NCI-H82 treated with DMSO at 0.1 percent for 48 hours (cell line): ENCODE measurements around the gene GAL3ST2.
A peak's percentile ranks its signal among the peaks of the same experiment; 100 is the strongest.
"Not testable (repeated sequence)": the region's sequence is repeated elsewhere in the genome, so short reads cannot be mapped to it uniquely, and the experiment has no call there.

Experiments
- DNase-seq: peaks from one replicate; lab custom pipeline; 2025; ENCODE audit not compliant: unreplicated experiment; lab: John Stamatoyannopoulos, UW

The GAL3ST2 gene

DNA sequence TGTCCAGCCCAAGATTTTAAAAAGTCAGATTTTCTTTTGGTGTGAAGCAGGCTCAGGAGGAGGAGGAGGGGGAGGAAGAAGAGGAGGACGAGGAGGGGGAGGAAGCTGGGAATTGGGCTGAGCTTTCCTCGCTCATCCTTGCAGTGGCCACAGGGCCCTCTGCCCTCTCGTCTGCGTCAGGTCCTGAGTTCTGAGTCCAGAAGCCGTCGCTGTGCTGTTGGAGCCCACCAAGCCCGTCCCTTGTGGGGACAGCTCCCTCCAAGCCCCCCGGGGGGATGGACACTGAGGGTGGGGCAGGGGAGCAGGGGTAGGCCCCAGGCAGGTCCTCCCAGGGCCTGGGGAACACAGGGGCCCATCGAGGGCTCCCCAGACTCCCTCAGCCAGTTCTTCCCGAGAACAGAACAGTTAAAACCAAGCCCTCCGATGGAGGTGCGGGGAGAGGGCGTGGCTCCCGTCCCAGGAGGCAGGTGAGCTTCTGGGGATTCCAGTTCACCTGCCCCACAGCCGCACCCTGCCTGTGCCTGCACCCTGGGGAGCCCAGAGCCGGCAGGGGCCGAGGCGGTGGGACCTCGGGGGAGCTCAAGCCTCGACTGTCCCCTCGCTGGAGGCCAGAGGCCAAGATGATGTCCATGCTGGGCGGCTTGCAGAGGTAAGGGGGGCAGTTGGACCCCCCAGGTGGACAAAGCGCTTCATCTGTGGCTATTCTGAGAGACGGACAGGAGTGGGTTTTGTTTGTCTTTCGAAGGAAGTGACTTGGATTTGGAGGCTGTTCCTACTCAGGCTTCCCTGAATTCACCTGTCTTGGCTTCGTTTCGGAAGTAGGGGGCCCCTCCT is at the start of gene GAL3ST2:
TSS of gene GAL3ST2 (plus strand) at position 487 of the 834 bp plus-strand sequence. CDS start at position 621, 134 bp downstream.
- DNase-seq = no peak

DNA sequence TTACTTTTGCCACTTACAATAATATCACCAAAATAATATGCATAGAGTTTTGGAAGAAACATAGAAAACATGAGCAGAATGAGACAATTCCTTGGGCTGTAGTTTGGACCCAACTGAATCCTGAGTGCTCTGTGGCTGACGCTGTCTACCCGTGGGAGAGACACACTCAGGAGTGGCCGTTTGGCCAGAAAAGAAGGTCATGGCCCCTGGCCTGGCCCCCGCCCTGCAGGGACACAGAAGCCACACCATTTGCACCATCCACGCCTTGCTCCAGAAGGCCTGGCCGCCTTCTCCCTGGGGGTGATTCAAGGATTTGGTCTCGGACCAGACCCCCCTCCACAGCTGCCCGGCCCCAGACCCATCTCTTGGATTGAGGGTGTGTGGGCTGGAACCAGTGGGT is 48.6 kb upstream of the GAL3ST2 start:
- no peak for DNase-seq

DNA sequence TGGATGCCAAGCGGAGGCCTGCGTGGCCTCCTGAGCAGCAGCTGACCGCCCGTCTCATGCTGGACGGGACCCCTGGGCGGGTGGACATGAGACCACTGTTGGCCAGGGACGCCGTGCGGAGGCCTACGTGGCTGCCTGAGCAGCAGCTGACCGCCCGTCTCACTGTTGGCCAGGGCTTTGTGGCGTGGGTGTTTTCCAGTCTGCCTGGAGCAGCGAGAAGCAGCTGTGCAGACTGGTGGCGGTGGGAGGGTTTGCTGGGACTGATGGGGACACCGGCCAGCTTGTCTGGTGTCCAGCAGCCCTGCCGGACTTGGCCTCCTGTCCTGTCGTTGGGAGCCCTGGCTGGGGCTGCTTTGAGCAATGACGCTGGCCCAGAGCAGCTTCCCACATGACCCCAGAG is 48.0 kb upstream of the GAL3ST2 start:
- DNase-seq = no peak

DNA sequence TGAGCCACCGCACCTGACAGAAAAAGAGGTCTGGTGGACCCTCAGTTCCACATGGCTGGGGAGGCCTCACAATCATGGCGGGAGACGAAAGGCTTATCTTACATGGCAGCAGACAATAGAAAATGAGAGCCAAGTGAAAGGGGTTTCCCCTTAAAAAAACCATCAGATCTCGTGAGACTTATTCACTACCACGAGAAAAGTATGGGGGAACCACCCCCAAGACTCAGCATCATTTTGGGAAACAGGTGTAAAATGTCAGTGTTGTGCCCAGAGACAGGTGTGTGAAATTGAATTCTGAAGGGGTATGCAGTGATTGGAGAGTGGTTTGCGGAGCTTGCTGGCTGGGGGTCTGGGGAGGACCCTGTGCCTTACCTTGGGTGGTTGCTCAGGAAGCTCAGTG is 46.8 kb upstream of the GAL3ST2 start:
- DNase-seq = no peak

DNA sequence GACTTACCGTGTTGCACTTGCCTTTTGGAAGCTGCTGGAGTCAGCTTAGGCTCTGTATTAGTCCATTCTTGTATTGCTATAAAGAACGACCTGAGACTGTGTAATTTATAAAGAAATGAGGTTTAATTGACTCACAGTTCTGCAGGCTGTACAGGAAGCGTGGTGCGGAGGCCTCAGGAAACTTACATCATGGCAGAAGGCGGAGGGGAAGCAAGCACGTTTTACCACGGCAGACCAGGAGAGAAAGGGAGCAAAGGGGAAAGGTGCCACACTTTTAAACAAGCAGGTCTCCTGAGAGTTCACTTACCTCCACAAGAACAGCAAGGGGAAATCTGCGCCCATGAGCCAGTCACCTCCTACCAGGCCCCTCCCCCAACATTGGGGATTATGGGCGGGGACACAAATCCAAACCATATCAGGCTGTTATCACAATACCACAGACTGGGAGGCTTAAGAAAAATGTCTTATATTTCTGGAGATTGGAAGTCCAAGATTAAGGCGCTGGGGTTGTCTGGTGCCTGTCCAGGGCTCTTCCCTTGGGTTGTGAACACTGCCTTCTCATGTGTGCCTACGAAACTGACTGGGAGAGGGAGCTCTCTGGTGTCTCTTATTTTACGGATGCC is 45.8 kb upstream of the GAL3ST2 start:
- no peak for DNase-seq

DNA sequence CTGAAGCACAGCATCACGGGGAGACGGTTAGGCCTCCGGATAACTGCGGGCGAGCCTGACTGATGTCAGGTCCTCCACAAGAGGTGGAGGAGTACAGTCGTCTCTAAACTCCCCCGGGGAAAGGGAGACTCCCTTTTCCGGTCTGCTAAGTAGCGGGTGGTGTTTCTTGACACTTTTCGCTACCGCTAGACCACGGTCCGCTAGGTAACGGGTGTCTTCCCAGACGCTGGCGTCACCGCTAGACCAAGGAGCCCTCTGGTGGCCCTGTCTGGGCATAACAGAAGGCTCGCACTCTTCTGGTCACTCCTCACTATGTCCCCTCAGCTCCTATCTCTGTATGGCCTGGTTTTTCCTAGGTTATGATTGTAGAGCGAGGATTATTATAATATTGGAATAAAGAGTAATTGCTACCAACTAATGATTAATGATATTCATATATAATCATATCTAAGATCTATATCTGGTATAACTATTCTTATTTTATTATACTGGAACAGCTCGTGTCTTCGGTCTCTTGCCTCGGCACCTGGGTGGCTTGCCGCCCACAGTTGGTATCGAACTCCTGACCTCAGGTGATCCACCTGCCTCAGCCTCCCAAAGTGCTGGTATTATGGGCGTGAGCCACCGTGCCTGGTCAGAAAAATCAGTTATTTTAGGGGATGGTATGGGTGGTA is 44.0 kb upstream of the GAL3ST2 start:
- DNase-seq = not testable (repeated sequence)

DNA sequence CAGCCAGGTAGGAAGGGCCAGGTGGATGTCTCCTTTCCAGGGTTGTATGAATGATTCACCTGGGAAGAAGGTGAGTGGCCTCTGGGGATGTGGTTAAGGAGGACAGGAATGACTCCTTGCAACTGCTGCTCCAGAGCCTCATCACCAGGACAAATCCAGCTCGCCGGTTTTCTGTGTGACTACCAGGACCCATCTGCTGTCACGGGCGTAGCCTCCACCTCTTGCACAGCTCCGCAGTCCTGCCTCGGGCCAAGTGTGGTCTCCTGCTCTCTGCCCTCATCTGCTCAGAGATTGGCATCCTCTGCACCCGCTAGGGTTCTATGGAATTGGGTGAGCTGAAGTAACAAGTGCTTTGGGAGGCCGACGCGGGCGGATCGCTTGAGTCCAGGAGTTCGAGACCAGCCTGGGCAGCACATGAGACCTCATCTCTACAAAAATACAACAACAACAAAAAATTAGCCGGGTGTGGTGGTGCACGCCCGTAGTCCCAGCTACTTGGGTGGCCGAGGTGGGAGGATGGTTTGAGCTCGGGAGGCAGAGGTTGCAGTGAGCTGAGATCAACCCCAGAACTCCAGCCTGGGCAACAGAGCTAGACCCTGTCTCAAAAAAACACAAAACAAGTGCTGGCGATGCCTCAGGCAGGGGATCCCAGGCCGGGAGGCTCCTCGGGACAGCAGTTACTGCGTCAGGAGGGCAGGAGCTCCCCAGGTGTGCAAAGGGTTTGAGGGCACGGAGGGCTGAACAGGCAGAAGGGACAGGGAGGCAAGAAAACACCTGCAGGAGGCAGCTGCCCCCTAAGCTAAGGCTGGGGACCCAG is 43.0 kb upstream of the GAL3ST2 start:
- no peak for DNase-seq

DNA sequence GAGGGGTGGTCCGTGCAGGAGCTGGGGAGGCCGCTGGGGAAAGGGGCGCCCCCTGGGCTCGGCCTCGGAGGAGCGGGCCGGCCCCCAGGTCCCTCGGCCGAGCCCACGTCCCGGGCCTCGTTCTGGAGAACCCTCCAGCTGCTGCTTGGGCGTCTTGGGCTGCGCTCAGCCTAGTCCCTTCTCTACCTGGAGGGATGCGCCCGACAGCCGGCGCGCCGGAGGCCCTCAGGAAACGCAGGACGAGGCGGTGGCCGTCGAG is 42.5 kb upstream of the GAL3ST2 start:
- DNase-seq = no peak

DNA sequence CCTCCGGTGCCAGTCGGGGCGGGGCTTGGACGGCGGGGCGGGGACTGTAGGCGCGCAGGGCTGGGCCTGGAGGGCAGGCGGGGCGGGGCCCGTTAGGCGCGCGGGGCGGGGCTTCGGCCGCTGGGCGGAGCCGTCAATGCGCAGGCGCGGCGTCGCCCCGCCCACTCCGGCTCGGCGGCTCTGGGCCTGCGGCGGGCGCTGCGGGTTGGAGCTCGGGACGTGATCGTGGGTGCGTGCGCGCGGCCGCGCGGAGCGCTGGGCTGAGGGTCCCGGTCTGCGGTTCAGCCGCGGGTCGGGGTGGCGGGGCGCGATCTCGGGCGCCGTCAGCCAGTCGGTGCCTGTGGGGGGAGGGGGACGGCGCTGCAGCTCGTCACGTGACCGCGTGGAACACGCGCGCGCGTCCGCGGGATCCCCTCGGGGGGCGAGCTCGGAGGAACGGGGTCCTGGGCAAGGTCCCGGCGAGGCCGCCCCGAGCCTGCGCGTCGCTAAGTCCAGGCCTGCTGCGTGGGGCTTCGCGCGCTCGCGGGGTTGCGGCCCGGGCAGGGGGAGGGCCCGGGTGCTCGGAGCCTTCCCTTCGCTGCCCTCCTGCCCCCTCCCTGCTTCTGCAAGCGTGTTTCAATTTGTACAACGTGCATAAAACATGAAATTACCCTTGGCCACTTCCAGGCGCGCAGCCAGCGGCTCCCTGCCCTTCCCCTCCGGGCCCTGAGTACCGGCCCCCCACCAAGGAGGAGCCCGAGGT is 42.0 kb upstream of the GAL3ST2 start, which contains the start of gene D2HGDH:
TSS of gene D2HGDH (plus strand) at position 164 of the 742 bp plus-strand sequence. CDS start 595 bp downstream, outside the sequence.
- peak; percentile 48 for DNase-seq

DNA sequence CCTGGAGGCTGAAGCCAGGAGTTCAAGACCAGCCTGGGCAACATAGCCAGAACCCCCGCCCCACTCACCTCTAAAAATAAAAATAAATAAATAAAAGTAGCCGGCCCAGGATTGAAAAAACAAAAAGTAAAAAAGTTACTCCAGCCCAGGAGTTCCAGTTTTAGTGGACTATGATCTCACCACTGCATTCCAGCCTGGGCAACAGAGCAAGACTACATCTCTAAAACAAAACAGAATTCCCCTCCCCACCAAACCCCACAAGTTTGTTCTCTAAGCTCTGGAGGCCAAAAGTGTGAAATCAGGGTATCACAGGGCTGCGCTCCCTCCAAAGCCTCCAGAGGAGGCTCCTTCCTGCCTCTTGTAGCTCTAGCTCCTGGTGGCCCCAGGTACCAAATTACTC is 40.5 kb upstream of the GAL3ST2 start:
- DNase-seq = no peak

DNA sequence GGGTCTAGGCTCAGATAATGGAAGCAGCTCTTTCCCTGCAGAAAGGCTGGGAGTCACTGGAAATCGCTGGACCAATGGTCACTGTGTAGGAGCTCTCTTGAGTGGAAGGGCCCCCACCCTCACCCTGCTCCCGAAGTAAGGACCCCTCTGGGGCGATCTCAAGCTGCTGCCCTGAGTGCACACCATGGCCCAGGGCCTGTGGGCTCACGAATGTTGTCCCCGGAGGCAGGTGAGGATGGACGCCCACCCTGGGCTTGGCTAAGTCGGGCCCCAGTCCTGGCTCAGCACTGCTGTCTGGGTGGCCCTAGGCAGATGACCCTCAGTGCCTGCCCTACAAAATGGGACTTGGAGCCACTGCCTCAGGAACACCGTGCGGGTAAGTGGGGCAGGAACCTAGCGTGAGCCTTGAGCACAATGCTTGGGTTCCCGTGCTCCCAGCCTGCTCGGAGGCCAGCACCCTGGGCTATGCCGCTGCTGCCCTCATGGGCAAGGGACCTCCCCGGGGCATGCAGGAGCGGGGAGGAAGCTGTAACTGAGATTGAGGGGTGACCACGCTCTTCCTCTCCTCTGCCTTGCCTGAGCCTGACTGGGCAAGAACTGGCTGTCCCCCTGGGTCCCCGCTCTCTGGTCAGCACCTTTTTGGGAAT is 38.5 kb upstream of the GAL3ST2 start:
- no peak for DNase-seq

DNA sequence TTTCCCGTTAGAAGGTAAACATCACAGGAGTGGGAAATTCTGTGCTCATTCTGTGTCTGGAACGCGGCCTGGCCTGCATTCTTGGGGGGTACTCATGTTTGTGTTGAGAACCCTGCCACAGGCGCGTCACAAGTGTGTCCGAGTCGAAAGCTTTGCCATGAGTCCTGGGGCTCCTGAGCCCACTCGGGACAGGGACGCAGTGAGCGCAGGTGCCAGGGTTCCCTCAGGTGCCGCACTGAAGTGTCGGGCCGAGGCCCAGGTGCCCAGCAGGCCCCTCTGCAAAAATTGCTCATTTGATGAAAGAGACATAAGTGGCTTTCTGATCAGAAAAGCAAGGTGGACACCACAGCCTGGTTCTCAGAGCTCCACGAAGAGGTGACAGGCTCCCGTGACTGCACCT is 37.4 kb upstream of the GAL3ST2 start:
- no peak for DNase-seq

DNA sequence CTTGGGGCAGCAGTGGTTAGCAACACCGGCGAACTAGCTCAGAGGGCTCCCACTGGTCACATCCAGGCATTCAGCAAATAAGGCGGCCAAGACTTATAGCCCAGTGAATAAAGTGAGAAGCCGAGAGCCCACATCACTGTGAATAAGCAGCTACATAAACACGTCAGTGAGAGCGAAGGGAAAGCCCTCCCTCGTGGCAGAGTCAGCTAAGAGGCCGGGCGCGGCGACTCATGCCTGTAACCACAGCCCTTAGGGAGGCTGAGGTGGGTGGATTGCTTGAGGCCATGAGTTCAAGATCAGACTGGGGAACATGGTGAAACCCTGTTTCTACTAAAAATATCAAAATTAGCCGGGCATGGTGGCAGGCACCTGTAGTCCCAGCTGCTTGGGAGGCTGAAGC is 37.0 kb upstream of the GAL3ST2 start:
- DNase-seq = no peak

DNA sequence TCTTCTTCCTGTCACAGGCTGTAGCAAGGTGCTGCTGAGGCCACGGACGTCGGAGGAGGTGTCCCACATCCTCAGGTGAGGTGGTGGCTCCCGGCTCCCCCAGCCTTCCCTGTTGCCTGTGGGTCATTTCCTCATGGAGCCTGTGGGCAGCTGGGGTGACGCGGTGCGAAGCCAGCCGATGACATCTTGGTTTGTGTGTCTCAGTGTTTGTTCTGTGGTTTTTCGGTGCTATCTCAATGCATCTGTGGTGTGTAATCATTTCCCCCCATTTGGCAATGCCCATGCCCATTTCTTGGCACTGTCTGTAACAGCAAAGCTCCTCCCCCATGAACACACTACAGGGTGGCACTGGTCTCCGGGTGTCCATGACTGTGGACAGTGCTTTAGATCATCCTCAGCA is 35.6 kb upstream of the GAL3ST2 start:
- no peak for DNase-seq

DNA sequence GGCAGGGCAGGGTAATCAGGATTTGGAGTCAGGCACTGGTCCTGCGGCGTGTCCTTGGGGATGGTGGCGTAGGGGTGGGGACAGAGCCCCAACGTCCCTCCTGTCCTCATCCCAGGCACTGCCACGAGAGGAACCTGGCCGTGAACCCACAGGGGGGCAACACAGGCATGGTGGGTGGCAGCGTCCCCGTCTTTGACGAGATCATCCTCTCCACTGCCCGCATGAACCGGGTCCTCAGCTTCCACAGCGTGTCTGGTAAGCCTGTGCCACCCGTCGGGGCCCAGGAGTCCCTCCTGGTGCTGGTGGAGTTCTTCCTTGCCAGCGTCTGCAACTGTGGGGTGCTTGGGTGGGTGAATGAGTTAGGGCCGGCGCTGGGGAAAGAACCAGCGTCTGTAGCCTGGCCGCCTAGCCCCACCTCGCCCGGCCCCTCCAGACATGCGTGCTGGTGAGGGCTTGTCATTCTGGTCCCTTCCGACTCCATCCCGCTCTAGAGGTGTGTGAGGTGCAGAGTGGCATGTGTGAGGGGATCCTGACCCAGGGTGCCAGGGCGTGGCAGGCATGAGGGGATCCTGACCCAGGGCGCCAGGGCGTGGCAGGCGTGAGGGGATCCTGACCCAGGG is 34.2 kb upstream of the GAL3ST2 start:
- no peak for DNase-seq

DNA sequence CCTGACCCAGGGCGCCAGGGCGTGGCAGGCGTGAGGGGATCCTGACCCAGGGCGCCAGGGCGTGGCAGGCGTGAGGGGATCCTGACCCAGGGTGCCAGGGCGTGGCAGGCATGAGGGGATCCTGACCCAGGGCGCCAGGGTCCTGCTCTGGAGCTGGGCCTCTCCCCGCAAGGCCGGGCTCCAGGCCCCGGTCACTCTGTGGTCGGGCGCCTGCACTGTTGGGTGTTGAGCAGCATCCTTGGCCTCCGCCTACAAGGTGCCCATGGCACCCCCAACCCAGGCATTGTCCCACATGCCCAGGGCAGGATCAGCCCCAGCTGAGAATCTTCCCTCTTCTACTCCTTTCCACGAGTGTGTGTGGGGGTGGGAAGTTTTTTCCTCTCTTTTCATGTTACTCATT is 33.6 kb upstream of the GAL3ST2 start:
- DNase-seq = not testable (repeated sequence)

DNA sequence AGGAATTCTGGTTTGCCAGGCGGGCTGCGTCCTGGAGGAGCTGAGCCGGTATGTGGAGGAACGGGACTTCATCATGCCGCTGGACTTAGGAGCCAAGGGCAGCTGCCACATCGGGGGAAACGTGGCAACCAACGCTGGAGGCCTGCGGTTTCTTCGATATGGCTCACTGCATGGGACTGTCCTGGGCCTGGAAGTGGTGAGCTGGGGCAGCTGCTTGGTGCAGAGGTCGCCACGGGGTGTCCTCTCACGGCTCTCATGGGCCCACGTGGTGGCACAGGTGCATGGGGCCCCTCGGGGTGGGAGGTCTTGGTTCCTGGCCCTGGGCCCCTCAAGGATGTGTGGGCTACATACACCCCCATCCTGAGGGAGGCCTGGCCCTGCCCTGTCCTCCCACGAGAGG is 33.0 kb upstream of the GAL3ST2 start:
- DNase-seq = no peak

DNA sequence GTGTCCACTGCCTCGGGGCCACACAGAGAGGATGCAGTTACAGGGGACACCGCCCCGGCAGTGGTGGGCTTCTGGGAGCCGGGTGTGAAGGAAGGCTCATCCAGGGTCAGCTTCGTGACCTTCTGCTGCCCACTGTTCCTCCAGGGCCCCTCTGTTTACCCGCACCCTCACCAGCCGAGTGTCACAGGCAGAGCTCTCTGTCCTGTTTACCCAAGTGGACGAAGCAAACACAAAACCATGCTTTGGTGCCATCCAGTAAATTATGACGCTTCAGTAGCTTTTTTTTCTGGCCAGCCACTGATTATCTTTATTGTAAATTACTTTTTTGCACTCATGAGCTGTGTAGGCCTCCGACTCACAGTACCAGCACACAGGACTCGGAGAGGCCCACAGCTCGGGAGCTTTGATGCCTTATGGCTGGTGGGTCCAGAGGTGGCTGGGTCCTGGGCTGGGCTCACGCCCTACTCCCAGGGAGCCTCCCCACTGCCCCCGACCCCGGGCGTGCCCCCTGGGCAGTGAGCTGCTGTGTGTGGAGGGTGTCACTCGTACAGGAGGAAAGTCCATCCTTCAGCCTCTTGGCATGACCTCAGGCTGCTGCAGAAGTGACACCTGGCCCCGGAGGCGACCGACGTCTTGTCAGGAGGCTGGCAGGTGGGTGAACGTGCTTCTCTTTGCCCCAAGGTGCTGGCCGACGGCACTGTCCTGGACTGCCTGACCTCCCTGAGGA is 32.4 kb upstream of the GAL3ST2 start:
- no peak for DNase-seq

DNA sequence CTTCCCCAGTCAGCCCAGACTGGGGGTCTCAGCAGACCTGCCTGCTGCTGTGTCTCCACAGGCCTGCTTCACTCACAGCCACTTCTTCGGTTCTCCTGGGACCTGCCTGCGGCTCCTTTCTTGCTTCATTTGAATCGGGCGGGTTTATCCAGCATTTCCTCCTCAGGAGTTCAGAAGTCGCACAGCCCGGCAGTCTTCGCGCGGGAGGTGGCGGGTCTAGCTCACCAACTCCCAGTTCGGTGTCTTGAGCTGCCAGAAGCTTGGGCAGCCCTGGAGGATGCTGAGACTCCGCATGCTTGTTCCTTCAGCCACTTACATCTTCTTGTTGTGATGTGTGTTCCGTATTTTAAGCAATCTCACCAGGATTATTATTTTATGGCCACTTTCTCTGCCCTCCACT is 31.3 kb upstream of the GAL3ST2 start:
- DNase-seq = no peak
